Activated CD4-positive, alpha-beta T cell treated with anti-CD3 and anti-CD28 coated beads for 24 hours (primary cell): ENCODE results near the gene CAMKV.
"Not testable (repeated sequence)": the region's sequence is repeated elsewhere in the genome, so short reads cannot be mapped to it uniquely, and the experiment has no call there.

Source experiments
- DNase-seq, 2 donors: peaks; one replicate each; pipeline ENCODE4 v3.0.0-alpha.2; 2020; ENCODE audit warnings: low read depth in 2 of 2

Gene CAMKV, protein sequence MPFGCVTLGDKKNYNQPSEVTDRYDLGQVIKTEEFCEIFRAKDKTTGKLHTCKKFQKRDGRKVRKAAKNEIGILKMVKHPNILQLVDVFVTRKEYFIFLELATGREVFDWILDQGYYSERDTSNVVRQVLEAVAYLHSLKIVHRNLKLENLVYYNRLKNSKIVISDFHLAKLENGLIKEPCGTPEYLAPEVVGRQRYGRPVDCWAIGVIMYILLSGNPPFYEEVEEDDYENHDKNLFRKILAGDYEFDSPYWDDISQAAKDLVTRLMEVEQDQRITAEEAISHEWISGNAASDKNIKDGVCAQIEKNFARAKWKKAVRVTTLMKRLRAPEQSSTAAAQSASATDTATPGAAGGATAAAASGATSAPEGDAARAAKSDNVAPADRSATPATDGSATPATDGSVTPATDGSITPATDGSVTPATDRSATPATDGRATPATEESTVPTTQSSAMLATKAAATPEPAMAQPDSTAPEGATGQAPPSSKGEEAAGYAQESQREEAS

GRCh38 chr3:49869525-49870126 is at the start of gene CAMKV:
Gene CAMKV (minus strand): TSS chr3:49869906. CDS start chr3:49862388, 7,518 bp downstream.
- no peak for DNase-seq

DNA sequence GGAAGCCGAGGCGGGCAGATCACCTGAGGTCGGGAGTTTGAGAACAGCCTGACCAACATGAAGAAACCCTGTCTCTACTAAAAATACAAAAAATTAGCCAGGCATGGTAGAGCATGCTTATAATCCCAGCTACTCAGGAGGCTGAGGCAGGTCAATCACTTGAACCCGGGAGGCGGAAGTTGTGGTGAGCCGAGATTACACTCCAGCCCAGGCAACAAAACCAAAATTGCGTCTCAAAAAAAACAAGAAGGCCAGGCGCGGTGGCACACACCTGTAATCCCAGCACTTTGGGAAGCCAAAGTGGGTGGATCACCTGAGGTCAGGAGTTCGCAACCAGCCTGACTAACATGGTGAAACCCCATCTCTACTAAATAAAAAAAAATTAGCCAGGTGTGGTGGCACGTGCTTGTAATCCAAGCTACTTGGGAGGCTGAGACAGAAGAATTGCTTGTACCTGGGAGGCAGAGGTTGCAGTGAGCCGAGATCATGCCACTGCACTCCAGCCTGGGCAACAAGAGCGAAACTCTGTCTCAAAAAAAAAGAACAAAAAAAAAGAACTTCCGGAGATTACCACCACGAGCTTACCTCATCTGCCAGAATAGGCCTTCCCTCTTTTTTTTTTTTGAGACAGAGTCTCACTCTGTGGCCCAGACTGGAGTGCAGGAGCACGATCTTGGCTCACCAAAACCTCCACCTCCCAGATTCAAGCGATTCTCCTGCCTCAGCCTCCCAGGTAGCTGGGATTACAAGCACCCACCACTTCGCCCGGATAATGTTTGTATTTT is 48.3 kb upstream of the CAMKV start:
- not testable (repeated sequence) for DNase-seq

DNA sequence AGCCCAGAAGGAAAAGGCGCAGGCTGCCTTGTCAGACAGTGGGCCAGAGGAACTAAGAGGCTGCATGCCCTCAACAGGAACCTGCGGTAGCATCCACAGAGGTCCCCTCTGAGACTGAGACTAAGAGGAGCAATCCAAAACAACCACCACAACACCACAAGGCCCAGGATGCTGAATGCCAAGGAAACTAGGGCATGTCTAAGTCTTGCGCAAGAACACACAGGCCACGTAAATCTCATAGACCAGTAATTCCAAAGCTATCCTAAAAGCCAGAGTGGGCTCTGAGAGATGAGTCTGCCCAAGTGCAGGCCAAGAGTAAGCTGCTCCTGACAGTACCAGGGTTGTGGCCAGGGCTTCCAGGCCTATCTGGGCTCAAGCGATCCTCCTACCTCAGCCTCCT is 47.0 kb upstream of the CAMKV start:
- no peak for DNase-seq

GRCh38 chr3:49914906-49915305 is 45.2 kb upstream of the CAMKV start:
- no peak for DNase-seq

- DNase-seq, result no peak
Measured at GRCh38 chr3:49912881-49913281, 43.2 kb upstream of the CAMKV start.

DNA sequence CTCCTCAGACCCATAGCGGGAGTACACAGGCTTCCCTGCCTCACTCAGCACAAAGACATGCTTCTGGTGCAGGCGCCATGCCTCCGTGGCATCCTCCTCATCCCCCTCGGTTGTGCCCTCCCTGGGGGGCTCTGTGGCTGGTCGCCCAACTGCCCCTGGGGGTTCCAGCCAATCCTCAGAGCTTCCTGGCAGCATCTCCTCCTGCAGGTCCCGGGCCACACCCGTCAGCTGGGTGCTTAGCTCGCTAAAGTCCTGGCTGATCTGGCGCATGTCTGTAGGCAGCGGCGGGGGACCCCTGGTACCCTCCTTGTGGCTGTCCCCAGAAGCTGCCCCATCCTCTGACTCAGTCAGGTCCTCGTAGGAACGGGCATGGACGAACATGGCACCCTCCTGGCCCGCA is 41.9 kb upstream of the CAMKV start:
- DNase-seq, result no peak

- DNase-seq, result no peak
Measured at GRCh38 chr3:49911124-49911420, 41.4 kb upstream of the CAMKV start.

DNA sequence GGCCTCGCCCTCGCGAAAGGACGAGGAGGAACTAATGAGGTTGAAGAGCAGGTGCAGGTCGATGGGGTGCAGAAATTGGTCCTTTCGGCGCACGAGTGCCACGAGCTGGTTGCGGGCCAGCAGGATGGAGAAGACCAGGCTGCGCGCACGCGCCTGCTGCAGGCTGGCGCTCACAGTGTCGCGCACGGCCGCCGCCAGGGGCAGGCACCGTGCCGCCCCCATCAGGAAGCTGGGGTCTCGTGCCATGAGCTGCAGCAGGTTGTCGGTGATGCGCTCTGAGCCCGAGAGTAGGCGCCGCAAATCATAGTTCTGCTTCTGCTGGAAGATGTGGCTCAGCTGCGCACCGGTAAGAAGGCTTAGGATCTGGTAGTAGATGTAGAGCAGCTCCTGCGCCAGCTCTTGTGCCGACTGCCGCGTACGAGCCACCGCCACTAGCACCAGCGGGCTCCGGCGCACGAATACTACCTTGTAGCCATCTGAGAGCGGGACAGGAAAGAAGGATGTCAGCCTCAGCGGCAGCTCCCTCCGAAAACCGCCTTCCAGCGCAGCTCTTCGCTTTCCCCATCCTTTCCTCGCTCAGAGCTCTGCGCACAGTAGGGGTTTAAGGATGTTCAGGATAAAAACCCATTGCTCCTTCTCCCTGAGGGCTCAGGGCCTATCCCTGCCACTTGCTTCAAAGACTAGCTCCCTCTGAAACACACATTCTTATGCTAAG is 40.9 kb upstream of the CAMKV start:
- DNase-seq, result no peak

DNA sequence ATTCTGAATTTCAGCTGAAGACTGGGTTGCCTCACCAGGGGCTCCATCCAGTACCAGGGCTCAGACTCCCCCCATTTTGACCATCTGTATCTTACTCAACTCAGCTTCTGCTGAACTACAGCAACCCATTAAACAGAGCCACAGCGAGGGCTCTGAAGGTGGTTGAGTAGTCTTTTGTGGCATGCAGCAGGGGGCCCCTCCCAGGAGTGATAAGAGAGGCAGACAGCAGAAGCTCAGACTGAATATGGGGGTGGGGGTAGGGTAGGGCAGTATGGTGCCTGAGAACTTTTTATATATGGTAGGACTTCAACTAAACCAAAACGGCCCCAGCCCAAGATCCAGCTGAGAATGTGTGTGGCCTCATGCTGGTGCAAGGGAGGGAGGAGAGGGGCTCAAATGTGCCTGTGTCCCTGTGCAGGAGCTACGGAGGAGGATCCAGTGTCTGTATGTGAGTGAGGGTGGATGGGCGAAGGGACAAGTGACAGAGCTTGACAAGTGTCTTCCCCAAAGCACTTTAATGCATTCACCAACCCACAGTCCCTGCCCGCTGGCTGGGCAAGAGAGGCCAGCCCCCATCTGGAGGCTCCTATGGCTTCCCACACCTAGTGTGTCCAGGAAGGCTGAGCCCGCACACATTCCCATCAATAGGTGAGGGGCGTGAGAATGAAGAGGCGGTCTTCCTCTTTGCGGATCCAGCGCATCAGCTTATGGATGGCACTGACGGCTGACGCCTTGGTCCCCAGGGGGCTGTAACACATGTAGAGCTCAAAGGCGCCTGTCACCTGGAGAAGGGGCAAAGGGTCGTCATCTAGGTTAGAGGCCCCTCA is 38.9 kb upstream of the CAMKV start:
- DNase-seq, result no peak

DNA sequence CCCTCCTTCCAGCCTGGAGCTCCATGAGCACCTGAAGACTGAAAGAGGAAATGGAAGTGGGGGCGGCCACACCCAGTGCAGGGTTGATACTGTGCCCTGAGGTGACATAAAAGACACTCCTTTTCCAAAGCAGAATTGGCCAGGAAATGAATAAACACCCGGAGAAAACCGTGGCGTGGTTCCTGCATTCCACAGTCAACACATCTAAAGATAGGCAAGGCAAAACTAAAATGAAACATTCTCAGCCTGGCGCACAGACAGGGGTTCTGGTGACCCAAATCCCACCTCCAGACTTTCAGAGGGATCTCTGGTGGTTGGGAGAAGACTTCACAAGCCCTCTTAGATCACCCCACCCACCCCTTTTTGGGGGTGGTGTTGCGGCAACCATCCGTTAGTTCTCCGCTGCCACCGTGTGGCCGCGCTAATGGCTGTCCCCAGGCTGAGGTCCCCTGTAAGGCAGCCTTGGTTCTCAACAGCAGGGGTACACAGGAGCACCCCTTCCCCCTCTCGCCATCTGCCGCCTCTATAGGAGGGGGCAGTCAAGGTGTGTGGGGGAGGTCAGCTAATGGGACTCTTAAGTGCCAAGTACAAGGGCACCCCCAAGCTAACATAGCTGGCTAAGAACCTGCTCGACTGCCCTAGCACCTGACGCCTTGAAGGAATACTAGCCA is 36.5 kb upstream of the CAMKV start:
- DNase-seq, result peak; percentile 13 to 31

GRCh38 chr3:49904448-49904847 is 34.7 kb upstream of the CAMKV start:
- DNase-seq, result not testable (repeated sequence)

GRCh38 chr3:49903451-49904424 is 34.0 kb upstream of the CAMKV start, which contains the start of gene MST1R:
Gene MST1R (minus strand): TSS chr3:49903873. CDS start chr3:49903609, 264 bp downstream.
- DNase-seq, result peak; percentile 73 to 79

GRCh38 chr3:49902511-49903345 is 33.0 kb upstream of the CAMKV start:
- no peak for DNase-seq

DNA sequence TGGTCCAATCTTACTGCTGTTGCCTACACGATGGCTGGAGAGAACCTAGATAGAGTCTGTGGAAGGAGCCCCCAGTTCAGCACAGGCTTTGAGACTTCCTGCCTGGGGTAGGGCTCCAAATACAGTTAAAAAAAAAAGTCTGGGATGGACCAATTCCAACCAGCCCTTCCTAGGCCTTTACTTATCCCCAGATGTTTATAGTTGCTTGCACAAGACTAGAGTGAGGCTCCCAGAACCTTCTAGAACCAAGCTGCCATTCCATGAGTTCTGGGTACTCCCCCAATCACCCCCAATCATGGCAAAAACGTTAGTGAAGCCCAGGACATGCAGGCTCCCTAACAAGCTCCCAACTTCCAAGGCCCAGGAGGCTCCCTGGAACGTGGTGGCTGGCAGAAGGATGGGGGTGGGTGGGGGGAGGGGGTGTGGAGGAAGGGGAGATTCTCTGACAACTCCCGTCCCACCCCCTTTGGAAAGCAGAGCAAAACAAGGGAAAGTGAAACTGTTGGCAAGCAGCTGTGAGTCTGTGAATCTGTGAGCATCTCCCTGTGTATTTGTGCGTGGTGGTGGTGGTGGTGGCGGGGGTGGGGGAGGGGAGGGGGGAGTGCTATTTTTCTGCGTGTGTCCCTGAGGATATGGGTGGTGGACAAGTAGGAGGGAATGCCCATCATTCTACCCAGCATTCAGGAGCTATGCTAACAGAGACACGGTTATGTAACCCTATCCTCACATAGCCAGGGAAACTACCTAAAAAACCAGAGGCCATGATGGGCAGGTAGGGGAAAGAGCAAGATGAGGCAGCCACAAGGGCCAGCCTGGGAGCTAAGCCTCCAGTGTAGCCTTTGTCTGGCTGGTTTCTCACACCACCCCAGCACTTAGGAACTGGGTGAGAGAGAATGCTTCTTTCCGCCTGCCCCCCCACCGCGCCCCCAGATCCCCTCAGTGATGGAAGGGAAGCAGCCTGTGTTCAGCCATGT is 31.9 kb upstream of the CAMKV start:
- DNase-seq, result no peak

DNA sequence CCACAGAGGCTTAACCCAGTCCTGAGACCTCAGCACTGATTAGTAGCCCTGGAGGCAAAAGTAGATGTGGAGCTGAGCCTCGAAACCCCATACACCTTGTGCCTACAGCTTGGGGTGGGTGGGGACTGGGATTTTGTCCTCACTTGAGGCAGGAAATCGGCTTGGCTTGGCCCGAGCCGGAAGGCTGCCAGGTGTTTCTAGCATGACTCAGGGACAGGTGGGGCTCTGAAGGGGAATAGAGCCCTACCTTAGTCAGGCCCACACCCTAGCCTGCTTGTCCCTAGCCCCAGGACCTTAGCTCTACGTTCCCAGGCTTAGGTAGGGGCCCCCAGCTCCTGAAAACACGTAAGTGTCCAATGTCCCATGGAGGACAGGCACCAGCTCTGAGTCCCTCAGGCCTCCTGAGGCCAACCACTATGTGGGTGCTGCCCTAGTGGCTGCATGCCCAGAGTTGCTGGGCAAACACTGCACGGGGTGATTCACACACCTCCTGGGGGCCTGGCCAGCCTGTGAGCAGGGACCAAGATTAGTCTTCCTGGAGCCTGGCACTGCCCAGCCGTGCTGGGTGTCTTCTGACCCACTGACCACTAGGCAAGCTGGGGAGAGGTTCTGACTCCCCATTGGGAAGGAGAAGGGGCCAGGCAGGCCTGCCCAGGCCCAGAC is 30.9 kb upstream of the CAMKV start:
- no peak for DNase-seq

DNA sequence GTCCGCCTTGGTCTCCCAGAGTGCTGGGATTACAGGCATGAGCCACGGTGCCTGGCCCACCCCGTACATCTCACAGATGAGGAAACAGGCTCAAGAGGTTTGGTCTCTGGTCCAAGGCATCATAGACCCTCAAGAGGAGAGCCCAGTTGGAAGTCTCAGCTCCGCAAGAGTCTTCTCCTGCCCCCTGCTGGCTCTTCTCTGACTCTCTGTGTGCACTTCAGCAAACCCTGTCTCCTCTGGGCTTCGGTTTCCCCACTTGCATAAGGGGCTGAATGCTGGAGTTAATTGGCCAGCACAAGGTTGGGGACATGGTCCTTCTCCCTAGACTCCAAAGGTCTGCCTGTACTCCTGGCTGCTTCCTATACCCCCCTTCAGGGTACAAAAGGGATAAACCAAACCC is 30.1 kb upstream of the CAMKV start:
- no peak for DNase-seq

- DNase-seq, result no peak
Measured at GRCh38 chr3:49898991-49899390, 29.3 kb upstream of the CAMKV start.
